HG03378 (cell line): ENCODE data around the gene PCOLCE2.

Source experiments
- ATAC-seq: cut with Tn5 transposase; IDR thresholded peaks from one replicate; pipeline ENCODE4 v1.9.1; 2021; ENCODE audit warnings: mild to moderate bottlenecking, moderate library complexity; ENCODE audit not compliant: unreplicated experiment

Gene PCOLCE2

DNA sequence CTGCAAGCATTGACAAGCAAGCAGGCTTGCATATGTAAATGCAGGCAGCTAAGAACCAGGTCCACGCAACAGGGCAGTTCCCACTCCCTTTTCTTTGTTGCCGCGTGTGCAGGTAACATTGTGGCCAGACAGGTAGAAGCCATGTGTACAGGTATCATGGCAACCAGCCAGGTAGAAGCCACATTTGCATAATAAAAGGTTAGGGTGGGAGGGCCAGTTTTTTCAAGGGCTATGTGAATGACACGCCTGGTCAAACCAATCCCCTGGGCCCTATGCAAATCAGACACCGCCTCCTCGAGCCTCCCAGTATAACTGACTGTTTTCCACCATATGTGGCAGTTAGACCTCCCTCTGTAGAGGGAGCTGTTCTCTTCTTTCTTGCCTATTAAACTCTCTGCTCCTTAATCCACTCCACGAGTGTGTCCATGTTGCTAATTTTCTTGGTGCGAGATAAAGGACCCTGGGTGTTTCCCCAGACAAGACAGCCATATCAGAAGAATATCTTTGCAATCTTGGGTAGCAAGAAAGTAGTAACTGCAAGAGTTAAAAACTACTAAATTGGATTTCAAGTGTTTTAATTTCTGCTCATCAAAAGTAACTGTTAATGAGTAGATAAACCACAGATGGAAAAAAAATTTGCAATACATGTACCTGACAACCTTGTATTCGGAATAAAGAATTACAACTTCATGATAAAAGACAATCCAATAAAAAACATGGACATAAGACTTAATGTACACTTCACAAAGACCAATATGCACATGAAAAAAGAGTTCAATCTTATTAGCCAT lies 21.8 kb downstream of the PCOLCE2 start:
- no peak for ATAC-seq

GRCh38 chr3:142863930-142864920 lies 24.7 kb downstream of the PCOLCE2 start:
- no peak for ATAC-seq

DNA sequence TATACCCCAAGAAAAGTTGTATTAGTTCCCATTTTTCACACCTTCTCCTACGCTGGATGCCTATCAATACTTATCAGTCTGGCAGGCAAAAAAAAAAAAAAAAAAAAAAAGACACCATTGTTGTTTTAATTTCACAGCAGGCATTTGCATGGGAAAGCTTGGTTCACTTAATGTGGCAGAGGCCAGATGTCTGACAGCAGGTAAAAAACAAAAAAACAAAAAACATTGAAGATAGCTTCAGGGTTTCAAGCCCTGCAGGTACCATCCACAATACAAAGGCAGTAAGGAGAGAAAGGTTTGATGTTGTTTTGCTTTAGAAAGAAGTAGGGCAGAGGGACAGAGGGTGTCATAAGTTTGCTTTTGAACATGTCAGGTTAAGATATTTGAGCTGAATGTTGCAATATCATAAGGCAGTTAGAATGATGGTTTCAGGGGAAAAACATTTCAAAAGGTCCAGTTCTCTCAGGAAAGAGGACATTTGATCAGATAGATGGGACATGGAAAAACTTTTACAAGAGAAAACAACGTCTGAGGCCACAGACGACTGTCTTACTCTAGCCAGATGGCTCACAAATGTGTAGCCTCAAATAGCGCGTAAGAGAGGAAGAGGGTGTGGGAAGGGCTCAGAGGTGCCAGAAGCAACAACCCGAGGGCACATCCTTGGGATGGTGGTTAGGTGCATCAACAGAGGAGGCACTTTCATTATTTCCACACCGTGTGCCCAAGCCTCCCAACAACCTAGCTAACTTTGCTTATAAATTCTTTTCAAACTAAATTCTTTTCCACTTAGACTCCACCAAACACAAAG lies 25.7 kb downstream of the PCOLCE2 start:
- ATAC-seq: no peak

- ATAC-seq: no peak
Measured at GRCh38 chr3:142861926-142862325, 27.0 kb downstream of the PCOLCE2 start.

GRCh38 chr3:142858043-142858442 lies 30.8 kb downstream of the PCOLCE2 start:
- ATAC-seq: no peak

DNA sequence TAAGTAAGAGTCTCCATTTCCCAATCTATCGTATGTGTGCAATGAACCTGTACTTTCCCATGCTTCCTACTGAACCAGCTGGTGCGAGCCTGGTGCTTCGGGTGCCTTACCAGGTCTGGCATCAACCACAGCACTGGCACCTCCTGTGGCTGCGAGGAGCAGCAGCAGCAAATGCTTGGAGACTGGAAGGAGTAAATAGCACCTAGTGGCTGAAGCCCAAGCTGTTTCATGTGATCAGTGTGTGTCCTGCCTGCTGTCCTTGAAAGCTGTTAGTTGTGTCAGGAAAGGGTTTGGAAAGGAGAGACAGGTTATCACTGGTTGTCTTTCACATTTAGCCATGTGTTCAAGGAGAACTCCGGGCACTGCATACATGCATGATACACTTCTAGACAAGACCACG lies 31.8 kb downstream of the PCOLCE2 start:
- no peak for ATAC-seq

GRCh38 chr3:142853270-142854168 lies 35.4 kb downstream of the PCOLCE2 start:
- no peak for ATAC-seq

DNA sequence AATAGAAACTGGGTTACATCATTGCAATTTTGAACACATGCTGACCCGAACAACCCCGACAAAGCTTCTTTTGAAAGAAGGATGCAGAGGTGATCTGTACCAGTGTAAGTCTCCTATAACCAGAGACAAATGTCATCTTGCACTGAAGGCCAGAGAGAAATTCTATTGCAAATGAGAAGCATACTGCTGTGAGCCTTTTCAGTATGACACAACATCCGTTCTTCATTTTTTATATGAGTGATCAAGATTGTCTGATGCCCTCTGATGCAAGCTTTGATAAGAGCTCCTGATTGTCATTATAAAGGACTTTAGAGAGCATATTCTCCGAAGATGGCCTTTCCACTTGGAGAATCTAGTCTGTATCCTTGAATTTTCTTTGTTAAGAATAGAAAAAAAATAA lies 36.9 kb downstream of the PCOLCE2 start:
- ATAC-seq: no peak

DNA sequence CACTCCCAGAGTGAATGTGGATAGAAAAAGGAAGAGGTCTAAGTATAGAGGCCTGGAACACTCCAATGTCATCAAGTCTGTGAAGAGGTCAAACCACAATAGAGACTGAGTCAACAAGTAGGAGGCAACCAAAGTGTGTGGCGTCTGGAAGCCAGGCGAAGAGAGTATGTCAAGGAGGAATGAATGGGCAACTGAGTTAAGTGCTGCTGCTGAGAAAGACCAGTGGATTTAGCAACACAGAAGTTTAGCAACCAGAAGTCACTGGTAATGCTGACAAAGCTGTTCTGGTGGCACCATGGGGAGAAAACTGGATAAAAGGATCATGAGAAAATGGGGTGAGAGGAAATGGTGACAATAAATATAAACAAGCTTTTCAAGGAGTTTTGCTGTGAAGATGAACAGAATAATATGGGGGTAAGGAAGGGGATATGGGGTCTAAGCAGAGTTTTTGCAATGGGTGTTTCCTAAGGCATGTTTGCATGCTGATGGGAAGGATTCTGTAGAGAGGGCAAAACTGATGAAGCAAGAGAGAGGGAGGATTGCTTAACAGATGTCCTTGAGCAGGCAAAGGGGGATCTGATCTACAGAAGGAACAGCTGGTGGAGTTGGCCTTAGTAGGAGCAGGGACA lies 38.4 kb downstream of the PCOLCE2 start:
- no peak for ATAC-seq

DNA sequence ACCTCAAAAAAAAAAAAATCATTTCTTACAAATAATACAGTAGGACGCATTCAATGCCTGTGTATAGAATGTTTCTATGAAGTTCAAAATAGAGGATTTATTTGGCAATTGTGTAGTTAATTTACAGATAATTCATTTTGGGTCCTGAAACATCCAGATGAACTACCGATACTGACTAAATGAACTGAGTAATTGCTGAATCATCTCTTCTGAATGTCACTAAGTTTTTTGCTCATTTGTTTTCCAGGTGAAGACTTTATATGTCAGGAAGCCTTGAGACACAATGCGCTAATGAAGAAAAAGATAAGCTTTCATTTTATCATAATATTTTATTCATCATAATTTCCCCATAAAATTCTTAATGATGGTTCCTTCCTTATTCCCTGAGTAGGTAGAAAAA lies 39.7 kb downstream of the PCOLCE2 start:
- no peak for ATAC-seq

- no peak for ATAC-seq
Measured at GRCh38 chr3:142846779-142847577, 41.9 kb downstream of the PCOLCE2 start.

DNA sequence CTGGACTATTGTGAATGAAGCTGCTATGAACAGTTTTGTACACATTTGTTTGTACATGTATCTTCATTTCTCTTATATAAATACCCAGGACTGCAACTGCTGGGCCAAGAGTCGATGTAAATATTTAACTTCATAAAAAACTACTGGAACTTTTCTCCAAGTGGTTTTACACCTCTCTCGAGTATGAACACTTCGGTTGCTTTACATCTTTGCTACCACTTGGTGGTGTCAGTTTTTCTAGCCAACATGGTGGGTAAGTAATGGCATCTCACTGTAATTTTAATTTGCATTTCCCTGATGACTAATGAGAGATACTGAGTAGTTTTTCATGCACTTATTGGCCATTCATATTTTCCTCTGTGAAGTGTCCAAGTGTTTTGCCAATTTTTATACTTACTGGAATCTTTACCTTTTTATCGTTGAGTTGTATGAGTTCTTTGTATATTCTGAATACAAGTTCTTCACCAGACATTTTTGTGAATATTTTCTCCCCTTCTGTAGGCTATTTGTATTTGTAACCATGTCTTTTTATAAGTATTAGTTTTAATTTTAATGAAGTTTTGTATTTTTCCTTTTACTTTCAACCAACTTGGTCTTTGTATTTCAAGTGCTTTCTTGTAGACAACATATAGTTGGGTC lies 44.4 kb downstream of the PCOLCE2 start:
- ATAC-seq: peak; percentile 63

- no peak for ATAC-seq
Measured at GRCh38 chr3:142839831-142840230, 49.1 kb downstream of the PCOLCE2 start.

DNA sequence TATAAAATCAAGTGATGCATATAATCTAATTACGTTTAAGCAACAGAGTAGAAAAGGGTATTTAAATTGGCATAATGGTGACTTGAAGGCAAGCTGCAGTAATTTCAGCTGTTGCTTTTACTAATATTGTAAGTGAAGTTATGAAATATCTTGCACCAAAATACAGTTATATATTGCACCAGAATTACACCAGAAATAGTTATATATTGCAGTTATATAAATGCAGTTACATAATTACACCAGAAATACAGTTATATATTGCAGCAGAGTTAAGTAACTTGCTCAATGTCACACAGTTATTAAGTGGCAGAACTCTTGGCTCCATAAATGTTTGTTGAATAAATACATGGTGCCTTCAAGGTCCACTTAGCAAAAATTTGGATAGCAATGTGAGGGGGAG lies 51.4 kb downstream of the PCOLCE2 start:
- ATAC-seq: no peak

- peak; percentile 97 for ATAC-seq
Measured at GRCh38 chr3:142828703-142829305, 60.1 kb downstream of the PCOLCE2 start.

- no peak for ATAC-seq
Measured at GRCh38 chr3:142819179-142819578, 69.7 kb downstream of the PCOLCE2 start.

GRCh38 chr3:142818651-142819050 lies 70.2 kb downstream of the PCOLCE2 start:
- no peak for ATAC-seq

DNA sequence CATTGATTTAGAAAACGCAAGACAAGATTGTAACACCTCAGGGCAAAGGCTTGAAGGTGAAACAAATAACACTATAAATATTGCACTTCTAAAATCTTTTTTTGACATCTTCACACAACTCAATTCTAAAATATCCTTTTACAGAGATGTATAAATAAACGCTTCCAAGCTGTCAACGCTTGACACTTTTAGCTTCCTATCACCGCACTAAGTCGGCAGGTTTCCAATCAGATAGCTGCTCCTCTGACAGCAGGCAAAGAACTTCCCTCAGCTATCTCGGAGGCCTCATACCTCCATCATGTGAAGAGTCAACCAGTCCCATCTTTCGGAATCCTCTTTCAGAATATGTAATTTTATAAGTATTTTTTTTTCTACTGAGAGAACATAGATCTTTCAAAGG lies 71.0 kb downstream of the PCOLCE2 start:
- no peak for ATAC-seq
